ENCODE results near the gene CTXN3.

Gene CTXN3

DNA sequence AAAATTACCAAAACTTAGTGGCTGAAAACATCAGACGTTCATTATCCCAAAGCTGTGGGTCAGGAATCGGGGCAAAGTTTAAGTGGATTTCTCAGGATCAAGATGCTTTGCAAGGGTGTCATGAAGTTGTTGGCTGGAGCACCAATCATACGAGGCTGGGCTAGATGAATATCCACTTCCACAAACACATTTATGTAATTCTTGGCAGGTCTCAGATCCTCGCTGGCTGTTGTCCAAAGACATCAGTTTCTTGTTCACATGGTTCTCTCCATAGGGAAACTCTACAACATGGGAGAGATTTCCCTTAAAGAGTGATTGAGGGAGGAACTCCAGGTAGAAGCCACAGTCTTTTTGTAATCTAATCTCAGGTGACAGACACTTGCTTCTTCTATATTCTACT lies 34.1 kb downstream of the CTXN3 start:
- no peaks in the 10 kb centered on the region for H3K9me3 ChIP-seq (ENCODE audit: insufficient read depth, low read length)
- TF ChIP-seq ZNF274 (IDR thresholded peaks at IDR 0.05; ENCODE audit: low read depth, low read length) (no peak), SUZ12 (IDR thresholded peaks at IDR 0.05; ENCODE audit: extremely low read depth, insufficient read depth, insufficient read length) (no peak), YY1 (IDR thresholded peaks at IDR 0.05; ENCODE audit: insufficient read depth, insufficient read length) (no peak)

DNA sequence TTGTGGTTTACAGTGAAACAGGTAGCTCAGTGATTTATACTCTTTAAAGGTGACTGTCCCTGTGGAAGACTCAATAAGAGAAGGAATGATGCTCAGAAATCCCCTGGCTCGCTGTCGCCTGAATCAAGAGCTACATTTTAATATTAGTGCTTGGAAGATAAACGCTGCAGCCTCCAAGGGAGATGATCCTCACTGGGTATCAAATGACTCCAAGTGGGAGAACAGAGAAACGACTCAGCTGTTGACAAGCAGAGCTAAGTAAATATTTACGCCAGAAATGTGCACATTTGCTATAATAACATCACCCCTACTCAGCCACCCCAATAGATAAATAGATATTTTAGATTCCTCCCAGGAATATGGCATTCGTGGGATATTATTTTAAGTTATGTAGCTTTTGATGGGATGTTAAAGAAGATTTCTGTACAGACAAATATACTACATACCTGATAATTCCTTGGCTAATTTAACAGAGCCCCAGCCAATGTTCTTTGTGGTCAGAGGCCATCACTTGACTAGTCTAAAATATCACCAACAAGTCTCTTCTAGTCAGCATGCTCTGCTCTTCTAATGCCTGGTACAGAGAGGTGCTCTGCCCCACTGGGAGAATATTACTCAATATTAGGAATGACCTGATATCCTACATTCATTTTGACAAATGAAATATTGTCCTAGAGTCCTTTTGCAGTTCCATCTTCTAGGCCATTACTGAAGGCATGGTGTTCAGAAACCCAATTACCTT lies 36.0 kb downstream of the CTXN3 start:
- H3K4me3 ChIP-seq (ENCODE audit: insufficient read length, low read depth) = no peak overlapping the region
- DNase-seq (ENCODE audit: low read depth, low spot score) = no peak
- no peak overlapping the region for H3K9ac ChIP-seq (ENCODE audit: insufficient read length, low read depth)
- H3K9me3 ChIP-seq (ENCODE audit: insufficient read depth, low read length) = no peaks in the 10 kb centered on the region
- no peaks in the 10 kb centered on the region for H3K36me3 ChIP-seq (ENCODE audit: insufficient read depth, insufficient read length, low read length)
- H3K4me1 ChIP-seq (ENCODE audit: insufficient read depth, insufficient read length) = no peaks in the 10 kb centered on the region
- H3K27me3 ChIP-seq (ENCODE audit: insufficient read depth, insufficient read length) = no peaks in the 10 kb centered on the region
- TF ChIP-seq SUZ12 (IDR thresholded peaks at IDR 0.05; ENCODE audit: extremely low read depth, insufficient read depth, insufficient read length) (no peak), ZNF274 (IDR thresholded peaks at IDR 0.05; ENCODE audit: low read depth, low read length) (no peak), YY1 (IDR thresholded peaks at IDR 0.05; ENCODE audit: insufficient read depth, insufficient read length) (no peak)

More for the DNA sequence above, 34.1 kb downstream of the CTXN3 start:
- Histone ChIP-seq H3K27me3 (ENCODE audit: insufficient read depth, insufficient read length) (no peaks in the 10 kb centered on the region), H3K4me1 (ENCODE audit: insufficient read depth, insufficient read length) (no peaks in the 10 kb centered on the region), H3K4me3 (ENCODE audit: insufficient read length, low read depth) (no peak overlapping the region), H3K36me3 (ENCODE audit: insufficient read depth, insufficient read length, low read length) (no peaks in the 10 kb centered on the region), H3K9ac (ENCODE audit: insufficient read length, low read depth) (no peak overlapping the region)
- DNase-seq (ENCODE audit: low read depth, low spot score) = no peak

DNA sequence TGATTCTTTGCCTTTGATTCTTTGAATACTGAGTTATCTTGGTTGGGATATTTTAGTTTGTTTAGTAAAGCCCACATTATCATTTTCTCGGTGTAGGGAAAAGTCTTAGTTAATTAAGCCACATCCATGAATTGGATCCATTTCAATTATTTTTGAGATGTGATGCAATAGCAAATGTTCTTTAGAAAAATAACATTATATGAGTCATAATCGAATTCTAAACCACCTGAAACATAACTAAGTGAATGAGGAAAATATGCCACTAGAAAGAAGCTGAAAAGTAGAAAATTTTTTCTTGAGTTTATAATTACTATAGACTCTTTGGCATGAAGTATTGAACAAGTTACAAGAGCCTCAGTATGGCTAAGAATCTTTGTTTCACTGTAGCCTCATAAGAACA lies 36.8 kb downstream of the CTXN3 start:
- no peaks in the 10 kb centered on the region for H3K36me3 ChIP-seq (ENCODE audit: insufficient read depth, insufficient read length, low read length)
- no peaks in the 10 kb centered on the region for H3K4me1 ChIP-seq (ENCODE audit: insufficient read depth, insufficient read length)
- H3K9me3 ChIP-seq (ENCODE audit: insufficient read depth, low read length) = no peaks in the 10 kb centered on the region
- H3K27me3 ChIP-seq (ENCODE audit: insufficient read depth, insufficient read length) = no peaks in the 10 kb centered on the region
- H3K4me3 ChIP-seq (ENCODE audit: insufficient read length, low read depth) = no peak overlapping the region
- no peak overlapping the region for H3K9ac ChIP-seq (ENCODE audit: insufficient read length, low read depth)
- no peak for TF ChIP-seq ZNF274 (IDR thresholded peaks at IDR 0.05; ENCODE audit: low read depth, low read length)
- no peak for TF ChIP-seq SUZ12 (IDR thresholded peaks at IDR 0.05; ENCODE audit: extremely low read depth, insufficient read depth, insufficient read length)
- TF ChIP-seq YY1 (IDR thresholded peaks at IDR 0.05; ENCODE audit: insufficient read depth, insufficient read length) = no peak
- DNase-seq (ENCODE audit: low read depth, low spot score) = no peak

DNA sequence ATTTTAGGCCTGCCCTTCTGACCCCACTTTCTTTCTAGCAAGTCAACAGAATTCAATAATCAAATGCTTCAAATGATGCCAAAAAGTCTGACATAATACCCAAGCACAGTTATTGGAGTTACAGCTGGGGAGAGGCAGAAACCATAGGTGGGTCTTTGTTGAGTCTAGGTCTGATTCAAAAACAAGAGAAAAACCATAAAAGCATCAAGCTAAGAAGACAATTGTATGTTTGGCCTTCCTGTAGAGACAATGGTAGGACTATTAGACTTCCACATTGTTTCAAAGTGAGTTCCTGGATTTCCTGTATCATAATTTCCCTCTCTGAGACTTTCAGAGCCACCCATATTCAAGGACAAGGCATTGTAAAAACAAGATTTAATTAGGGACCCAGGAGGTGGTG lies 37.5 kb downstream of the CTXN3 start:
- Histone ChIP-seq H3K9ac (ENCODE audit: insufficient read length, low read depth) (no peak overlapping the region), H3K36me3 (ENCODE audit: insufficient read depth, insufficient read length, low read length) (no peaks in the 10 kb centered on the region), H3K4me1 (ENCODE audit: insufficient read depth, insufficient read length) (no peaks in the 10 kb centered on the region), H3K4me3 (ENCODE audit: insufficient read length, low read depth) (no peak overlapping the region), H3K9me3 (ENCODE audit: insufficient read depth, low read length) (no peaks in the 10 kb centered on the region), H3K27me3 (ENCODE audit: insufficient read depth, insufficient read length) (no peaks in the 10 kb centered on the region)
- TF ChIP-seq SUZ12 (IDR thresholded peaks at IDR 0.05; ENCODE audit: extremely low read depth, insufficient read depth, insufficient read length) (no peak), ZNF274 (IDR thresholded peaks at IDR 0.05; ENCODE audit: low read depth, low read length) (no peak), YY1 (IDR thresholded peaks at IDR 0.05; ENCODE audit: insufficient read depth, insufficient read length) (no peak)
- DNase-seq (ENCODE audit: low read depth, low spot score) = no peak

- no peaks in the 10 kb centered on the region for H3K36me3 ChIP-seq (ENCODE audit: insufficient read depth, insufficient read length, low read length)
- no peaks in the 10 kb centered on the region for H3K4me1 ChIP-seq (ENCODE audit: insufficient read depth, insufficient read length)
- H3K9ac ChIP-seq (ENCODE audit: insufficient read length, low read depth) = no peak overlapping the region
- TF ChIP-seq SUZ12 (IDR thresholded peaks at IDR 0.05; ENCODE audit: extremely low read depth, insufficient read depth, insufficient read length) = no peak
- no peak for TF ChIP-seq ZNF274 (IDR thresholded peaks at IDR 0.05; ENCODE audit: low read depth, low read length)
- no peak for TF ChIP-seq YY1 (IDR thresholded peaks at IDR 0.05; ENCODE audit: insufficient read depth, insufficient read length)
- H3K9me3 ChIP-seq (ENCODE audit: insufficient read depth, low read length) = no peaks in the 10 kb centered on the region
- DNase-seq (ENCODE audit: low read depth, low spot score) = no peak
- no peaks in the 10 kb centered on the region for H3K27me3 ChIP-seq (ENCODE audit: insufficient read depth, insufficient read length)
- no peak overlapping the region for H3K4me3 ChIP-seq (ENCODE audit: insufficient read length, low read depth)
Measured at GRCh38 chr5:127694518-127695171, 45.8 kb downstream of the CTXN3 start.

DNA sequence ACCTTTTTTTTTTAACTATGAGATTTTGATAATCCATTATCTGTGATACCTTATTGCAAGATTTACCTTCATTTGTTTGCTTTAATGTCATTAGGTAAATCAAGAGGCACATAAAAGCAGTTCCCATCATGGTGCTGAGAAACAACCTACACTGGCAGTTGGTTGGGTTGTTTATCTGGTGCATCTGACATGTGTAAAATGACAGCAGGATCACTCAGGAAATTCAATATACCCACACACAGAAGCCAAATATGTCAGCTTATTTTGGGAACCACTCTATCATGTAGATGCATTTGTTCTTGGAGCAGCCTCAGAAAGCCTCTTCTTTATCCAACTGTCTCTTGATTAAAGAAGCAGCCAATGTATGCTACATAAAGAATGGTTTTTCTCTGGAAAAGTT lies 46.5 kb downstream of the CTXN3 start:
- DNase-seq (ENCODE audit: low read depth, low spot score) = no peak
- Histone ChIP-seq H3K4me3 (ENCODE audit: insufficient read length, low read depth) (no peak overlapping the region), H3K36me3 (ENCODE audit: insufficient read depth, insufficient read length, low read length) (no peaks in the 10 kb centered on the region), H3K4me1 (ENCODE audit: insufficient read depth, insufficient read length) (no peaks in the 10 kb centered on the region), H3K27me3 (ENCODE audit: insufficient read depth, insufficient read length) (no peaks in the 10 kb centered on the region), H3K9ac (ENCODE audit: insufficient read length, low read depth) (no peak overlapping the region), H3K9me3 (ENCODE audit: insufficient read depth, low read length) (no peaks in the 10 kb centered on the region)
- TF ChIP-seq SUZ12 (IDR thresholded peaks at IDR 0.05; ENCODE audit: extremely low read depth, insufficient read depth, insufficient read length) (no peak), ZNF274 (IDR thresholded peaks at IDR 0.05; ENCODE audit: low read depth, low read length) (no peak), YY1 (IDR thresholded peaks at IDR 0.05; ENCODE audit: insufficient read depth, insufficient read length) (no peak)

DNA sequence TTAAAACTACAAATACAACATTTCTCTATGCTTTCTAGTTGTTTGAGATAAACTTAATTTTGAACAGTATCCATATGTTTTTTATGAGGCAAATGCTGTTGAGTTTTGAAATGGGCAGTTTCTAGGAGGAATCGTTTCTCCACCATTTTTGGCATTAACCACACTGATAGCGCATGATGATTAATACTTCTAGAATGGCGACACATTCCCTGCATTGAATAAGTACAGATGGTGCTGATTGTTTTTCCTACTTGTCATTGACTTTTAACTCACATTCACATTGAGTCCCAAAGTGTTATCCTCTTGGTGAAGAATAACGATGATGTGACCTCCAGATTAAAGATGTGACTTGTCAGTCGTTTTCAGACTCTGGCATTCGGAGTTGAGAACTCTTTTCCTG lies 47.8 kb downstream of the CTXN3 start:
- H3K4me1 ChIP-seq (ENCODE audit: insufficient read depth, insufficient read length) = no peaks in the 10 kb centered on the region
- no peak for TF ChIP-seq ZNF274 (IDR thresholded peaks at IDR 0.05; ENCODE audit: low read depth, low read length)
- no peak for TF ChIP-seq YY1 (IDR thresholded peaks at IDR 0.05; ENCODE audit: insufficient read depth, insufficient read length)
- TF ChIP-seq SUZ12 (IDR thresholded peaks at IDR 0.05; ENCODE audit: extremely low read depth, insufficient read depth, insufficient read length) = no peak
- no peaks in the 10 kb centered on the region for H3K9me3 ChIP-seq (ENCODE audit: insufficient read depth, low read length)
- no peak for DNase-seq (ENCODE audit: low read depth, low spot score)
- H3K4me3 ChIP-seq (ENCODE audit: insufficient read length, low read depth) = no peak overlapping the region
- no peak overlapping the region for H3K9ac ChIP-seq (ENCODE audit: insufficient read length, low read depth)
- H3K36me3 ChIP-seq (ENCODE audit: insufficient read depth, insufficient read length, low read length) = no peaks in the 10 kb centered on the region
- no peaks in the 10 kb centered on the region for H3K27me3 ChIP-seq (ENCODE audit: insufficient read depth, insufficient read length)

Measured in NT2/D1 (cell line).